Panc1 (cell line): Measurements from ENCODE around the gene B4GALT6.

Experiments used
- CTCF ChIP-seq: fragments of 450-650 bp; IDR thresholded peaks from 2 replicates; pipeline ENCODE4 v1.5.1; 2017; ENCODE audit warnings: mild to moderate bottlenecking
- POLR2AphosphoS5 ChIP-seq: IDR thresholded peaks from 2 replicates; pipeline ENCODE4 v1.6.1; 2012; ENCODE audit warnings: mild to moderate bottlenecking, low read depth, low read length, moderate library complexity

- TF ChIP-seq CTCF (no peak), POLR2AphosphoS5 (no peak)
These were observed 105.0 kb downstream of the B4GALT6 start for GRCh38 chr18:31579375-31579774.
